NCI-H82 treated with DMSO at 0.1 percent for 48 hours (cell line): Measurements from ENCODE around the gene MT1E.
"Not testable (repeated sequence)": the region's sequence is repeated elsewhere in the genome, so short reads cannot be mapped to it uniquely, and the experiment has no call there.

ENCODE experiments used
- DNase-seq: peaks from one replicate; lab custom pipeline; 2025; ENCODE audit not compliant: unreplicated experiment; lab: John Stamatoyannopoulos, UW

Gene MT1E

DNA sequence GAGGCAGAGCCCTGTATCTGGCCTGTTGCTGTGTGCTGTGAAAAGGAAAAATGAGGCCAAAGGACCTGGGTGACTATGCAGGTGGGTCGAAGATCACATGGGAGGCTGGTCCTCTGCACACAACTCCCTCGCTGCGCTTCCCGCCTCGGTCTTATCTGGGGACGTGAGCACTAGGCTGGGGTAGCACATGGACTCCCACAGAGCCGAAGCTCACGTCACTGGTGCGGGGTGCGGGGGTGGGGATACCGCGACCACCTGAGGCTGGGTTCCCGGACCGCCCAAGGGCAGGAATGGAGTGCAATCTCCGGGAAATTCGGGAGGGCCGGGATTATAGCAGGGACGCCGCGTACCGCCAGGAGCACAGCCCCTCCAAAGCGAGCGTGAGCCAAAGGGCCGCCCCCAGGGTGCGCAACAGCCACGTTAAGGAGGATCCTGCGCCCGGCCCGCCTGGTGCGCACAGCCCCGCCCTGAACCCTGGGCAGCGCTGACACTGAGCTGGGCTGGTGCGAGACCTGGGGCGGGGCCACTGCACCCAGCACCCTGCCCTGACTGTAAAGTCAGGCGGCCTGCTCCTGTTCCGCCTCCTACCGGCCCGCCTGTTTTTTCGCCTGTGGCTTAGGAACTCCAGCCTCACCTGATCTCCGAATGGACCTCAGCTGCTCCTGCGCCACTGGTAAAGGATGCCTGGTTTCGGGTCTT lies 17.6 kb downstream of the MT1E start:
- DNase-seq, result no peak

DNA sequence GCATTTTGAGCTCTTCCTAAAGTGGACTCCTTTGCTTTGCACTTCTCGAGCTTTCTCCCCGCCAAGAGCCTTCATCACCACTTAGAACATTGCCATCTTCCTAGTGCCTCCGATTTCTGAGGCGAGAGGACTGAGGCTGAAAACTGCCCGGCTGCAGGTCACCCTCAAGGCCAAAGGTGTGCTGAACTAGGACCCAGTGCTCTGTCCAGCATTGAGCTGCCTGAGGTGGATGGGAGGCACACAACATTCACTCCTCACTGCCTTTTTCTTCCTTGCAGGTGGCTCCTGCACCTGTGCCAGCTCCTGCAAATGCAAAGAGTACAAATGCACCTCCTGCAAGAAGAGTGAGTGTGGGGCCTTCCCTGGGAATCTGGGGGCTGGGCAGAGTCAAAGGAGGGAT lies 18.3 kb downstream of the MT1E start:
- no peak for DNase-seq

DNA sequence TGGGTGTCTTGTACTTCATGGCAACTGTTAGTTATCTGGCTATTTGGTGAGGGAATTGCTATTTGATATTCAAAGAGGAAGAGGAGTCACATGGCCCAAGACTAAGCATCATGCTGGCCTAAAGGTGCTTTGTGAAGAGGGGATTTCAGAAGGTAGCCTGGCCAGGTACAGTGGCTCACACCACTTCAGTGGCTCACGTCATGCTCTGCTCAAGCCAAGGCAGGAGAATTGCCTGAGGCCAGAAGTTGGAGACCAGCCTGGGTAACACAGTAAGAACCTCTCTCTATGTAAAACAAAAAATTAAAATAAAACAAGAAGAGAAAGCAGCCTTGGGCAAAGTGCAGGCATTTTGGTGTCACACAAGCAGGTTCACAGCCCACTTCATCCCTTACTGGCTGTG lies 19.7 kb downstream of the MT1E start:
- no peak for DNase-seq

DNA sequence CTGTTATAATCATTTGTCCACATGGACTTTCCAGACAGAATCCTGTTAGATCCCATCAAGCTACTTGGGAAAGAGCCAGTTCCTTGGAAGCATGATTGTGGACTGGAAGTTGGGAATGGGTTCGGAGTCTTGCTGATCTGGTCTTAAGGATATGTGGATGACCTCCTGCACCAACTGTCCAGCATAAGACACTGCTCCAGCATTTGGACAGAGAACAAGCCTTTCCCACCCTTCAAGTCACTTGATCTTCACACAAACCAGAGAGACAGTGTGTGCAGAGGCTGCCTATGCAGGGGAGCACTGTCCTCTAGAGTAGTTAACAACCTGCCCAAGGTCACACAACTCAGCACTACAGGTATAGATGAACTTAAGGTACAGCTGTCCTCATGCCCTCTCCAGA lies 20.3 kb downstream of the MT1E start:
- DNase-seq, result no peak

DNA sequence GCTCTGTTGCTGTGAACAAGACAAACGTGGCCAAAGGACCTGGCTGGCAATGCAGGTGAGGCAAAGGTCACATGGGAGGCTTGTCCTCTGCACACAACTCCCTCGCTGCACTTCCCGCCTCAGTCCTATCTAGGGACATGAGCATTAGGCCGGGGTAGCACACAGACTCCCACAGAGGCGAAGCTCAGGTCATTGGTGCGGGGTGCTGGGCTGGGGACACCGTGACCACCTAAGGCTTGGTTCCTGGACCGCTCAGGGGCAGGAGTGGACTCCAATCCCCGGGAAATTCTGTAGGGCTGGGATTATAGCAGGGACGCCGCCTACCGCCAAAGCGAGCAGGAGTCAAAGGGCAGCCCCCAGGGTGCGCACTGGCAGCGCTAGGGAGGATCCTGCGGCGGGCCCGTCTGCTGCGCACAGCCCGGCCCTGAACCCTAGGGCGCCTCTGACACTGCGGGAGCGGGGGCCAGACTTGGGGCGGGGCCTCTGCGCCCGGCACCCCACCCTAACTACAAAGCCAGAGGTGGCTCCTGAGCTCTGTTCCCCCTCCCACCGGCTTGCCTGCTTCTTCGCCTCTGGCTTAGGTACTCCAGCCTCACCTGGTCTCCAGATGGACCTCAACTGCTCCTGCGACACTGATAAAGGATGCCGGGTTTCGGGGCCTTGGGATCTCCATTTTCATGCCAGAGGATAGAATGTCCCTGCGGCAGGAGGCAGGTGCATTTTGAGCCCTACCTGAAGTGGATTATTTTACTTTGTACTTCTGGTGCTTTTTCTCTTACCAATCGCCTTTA lies 22.3 kb downstream of the MT1E start:
- DNase-seq, result no peak

DNA sequence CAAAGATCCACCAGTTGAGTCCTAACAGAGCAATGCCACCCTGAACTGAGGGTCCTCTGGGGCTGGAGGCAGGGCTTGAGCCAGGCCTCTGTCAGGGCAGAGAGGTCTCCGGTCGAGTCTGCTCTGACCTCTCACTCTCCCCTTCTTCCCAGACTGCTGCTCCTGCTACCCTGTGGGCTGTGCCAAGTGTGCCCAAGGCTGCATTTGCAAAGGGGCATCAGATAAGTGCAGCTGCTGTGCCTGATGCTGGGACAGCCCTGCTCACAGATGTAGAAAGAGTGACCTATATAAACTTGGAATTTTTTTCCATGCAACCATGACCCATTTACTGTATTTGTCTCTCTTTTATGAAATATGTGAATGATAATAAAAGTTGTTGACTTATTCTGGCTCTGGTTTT lies 23.7 kb downstream of the MT1E start:
- no peak for DNase-seq

DNA sequence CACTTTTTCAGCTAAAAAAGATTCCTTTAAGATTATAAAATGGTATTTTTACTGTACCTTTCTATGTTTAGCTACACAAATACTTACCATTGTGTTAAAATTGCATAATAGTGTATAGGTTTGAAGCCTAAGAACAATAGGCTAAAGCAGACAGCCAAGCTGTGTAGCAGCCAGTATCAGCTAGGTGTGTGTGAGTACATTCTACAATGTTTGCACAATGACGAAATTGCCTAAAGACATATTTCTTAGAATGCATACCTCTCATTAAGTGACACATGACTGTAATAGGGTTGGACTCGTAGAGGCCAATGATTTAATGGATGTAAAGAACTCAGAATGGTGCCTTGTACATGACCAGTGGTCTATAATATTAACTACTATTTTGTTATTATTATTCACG lies 24.2 kb downstream of the MT1E start:
- no peak for DNase-seq

DNA sequence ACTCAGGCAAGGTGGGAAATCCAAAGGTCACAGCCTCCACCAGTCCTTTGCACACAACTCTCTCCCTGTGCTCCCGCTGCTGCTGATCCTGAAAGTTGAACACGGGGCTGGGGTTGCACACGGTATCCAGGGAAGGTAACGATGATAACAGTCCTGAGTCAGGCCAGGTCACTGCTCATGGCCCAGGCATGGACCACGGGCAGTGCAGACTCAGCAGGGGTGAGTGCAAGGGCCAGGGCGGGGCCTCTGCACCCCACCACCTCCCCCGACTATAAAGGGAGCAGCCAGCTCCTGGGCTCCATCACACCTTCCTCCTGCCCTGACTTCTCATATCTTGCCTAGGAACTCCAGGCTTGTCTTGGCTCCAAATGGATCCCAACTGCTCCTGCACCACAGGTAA lies 26.0 kb downstream of the MT1E start, which contains the start of gene MT1B:
Gene MT1B, plus strand, starts transcription at position 301 of the 400 bp plus-strand sequence. Its CDS starts 68 bp downstream, at position 369.
- DNase-seq, result no peak

DNA sequence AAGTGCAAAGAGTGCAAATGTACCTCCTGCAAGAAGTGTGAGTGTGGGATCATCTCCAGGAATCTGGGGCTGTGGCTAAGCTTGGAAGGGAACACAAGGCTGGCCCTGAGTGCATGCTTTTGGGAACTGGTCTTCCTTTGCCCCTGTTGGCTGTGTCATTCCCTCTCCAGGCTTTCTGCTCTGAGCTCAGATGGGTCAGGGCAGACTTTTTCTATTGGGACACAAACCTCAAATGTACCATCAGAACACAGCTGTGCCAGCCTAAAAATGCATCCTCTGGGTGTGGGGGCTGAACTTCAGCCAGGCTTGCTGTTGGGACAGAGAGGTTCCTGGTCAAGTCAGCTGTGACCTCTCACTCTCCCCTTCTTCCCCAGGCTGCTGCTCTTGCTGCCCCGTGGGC lies 27.0 kb downstream of the MT1E start:
- no peak for DNase-seq

DNA sequence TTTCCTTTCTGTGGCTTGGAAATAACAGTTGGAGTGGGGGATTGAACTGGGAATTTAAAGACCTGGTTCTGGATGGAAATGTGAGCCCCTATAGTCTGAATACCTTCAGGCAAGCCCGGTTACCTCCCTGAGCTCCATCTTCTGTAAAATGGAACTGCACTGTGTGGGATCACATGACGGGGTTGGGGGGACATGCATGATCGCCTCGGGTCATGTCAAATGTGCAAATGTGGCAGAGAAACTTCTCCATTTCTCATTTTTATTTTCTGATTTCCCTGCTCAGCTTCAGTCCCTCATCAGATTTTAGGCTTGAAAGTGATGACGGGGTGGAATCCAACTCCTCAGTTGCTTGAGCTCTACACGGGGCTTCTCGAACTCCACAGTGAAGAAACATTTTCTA lies 27.6 kb downstream of the MT1E start:
- no peak for DNase-seq

DNA sequence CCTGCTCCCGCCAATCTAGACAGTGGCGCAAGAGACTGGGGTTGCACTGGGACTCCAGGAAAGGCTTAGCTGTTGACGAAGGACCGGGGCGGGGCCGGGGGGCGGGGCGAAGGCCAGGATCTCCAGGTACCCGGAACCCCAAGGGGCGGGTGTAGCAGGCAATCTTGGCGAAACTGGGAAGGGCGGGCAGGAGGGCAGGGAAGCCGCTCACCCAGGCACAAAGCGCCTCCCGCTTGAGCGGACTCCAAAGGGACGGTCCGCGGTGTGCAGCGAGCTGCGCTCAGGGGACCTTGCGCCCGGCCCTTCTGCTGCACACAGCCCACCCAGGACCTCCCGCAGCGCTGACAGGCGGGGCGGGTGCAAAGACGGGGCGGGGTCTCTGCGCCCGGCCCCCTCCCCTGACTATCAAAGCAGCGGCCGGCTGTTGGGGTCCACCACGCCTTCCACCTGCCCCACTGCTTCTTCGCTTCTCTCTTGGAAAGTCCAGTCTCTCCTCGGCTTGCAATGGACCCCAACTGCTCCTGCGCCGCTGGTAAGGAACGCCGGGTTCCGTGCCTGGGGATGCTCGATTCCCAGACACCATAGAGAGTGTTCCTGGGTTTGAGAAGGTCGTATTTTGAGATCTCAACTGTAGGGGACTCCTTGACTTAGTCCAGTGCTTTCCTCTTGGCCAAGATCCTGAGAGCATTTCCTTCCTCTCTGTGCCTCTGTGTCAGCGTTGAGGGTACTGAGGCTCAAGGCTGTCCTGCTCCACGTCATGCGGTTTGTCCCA lies 32.2 kb downstream of the MT1E start, which contains the start of gene MT1F:
Gene MT1F, plus strand, starts transcription at position 405 of the 772 bp plus-strand sequence. Its CDS starts 100 bp downstream, at position 505.
- peak; percentile 8 for DNase-seq

DNA sequence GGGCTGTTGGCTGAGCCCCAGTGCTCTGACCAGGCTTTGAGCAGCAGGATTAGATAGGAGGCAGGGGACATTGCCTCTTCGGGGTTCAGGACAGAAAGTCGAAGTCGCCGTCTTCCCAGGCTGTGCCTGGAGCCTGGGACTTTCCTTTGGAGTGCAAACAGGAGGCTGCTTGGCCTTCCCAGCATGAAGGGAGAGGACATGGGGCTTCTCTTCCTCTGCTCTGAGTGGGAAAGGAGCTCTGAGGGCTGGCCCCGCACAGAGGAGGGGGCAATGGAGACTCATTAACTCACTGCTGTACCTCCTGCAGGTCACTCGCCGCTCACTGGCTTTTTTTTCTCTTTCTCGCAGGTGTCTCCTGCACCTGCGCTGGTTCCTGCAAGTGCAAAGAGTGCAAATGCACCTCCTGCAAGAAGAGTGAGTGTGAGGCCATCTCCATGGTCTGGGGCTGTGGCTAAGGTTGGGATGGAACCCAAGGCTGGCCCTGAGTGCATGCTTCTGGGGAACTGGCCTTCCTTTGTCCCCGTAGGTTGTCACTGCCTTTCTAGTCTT lies 32.8 kb downstream of the MT1E start:
- DNase-seq, result no peak

DNA sequence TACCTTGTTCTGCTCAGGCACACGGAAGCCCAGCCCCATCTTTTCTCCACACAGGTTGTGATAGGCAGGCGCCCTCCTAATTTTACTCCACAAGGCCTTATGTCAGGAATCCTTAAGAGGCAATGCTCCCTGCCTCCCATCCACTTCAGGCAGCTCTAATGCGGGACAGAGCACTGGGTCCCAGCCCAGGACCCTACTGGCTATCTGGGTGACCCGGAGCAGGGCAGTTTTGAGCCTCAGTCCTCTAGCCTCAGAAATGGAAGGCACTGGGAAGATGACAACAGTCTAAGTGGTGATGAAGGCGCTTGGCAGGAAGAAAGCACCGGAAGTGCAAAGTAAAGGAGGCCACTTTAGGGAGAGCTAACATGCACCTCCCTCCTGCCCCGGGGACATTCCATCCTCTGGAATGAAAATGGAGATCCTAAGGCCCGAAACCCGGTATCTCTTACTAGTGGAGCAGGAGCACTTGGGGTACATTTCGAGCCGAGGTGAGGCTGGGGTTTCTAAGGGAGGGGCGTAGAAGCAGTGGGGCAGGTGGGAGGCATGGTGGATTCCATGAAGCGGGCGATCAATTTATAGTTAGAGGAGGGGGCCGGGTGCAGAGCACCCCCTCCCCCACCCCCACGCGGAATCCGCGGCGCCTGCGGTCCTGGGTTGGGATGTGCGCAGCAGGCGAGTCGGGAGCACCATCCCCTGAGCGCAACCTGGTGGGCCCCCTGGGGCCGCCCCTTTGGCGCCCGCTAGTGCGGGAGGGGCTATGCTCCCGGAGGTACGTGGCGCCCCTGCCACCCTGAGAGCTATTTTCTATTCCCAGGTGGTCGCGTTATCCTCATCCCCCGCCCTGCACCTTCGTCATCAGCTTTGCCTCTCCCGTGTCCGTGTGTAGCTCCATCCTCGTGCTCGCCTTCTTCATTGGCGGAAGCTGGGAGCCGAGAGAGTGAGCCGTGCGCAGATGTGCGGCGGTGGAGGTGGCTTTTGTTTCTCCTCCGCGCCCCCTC lies 37.1 kb downstream of the MT1E start:
- DNase-seq, result no peak

DNA sequence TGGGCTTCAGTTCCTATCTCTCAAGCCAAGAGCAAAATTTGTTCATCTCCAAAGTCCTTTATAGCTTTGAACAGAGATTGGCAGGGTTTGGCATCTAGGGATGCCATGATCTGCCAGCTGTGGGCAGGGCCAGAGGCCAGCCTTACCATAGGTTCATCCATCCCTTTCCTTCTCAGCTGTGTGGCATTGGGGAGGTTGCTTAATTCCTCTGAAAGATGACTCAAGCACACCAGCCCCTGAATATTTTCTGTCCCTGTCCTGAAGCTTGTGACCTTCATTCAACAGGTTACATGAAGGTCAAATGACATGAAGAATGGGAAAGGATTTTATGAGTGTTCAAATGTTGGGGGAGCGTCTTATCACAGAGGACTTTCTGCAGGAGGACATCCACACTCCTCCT lies 38.9 kb downstream of the MT1E start:
- DNase-seq, result no peak

DNA sequence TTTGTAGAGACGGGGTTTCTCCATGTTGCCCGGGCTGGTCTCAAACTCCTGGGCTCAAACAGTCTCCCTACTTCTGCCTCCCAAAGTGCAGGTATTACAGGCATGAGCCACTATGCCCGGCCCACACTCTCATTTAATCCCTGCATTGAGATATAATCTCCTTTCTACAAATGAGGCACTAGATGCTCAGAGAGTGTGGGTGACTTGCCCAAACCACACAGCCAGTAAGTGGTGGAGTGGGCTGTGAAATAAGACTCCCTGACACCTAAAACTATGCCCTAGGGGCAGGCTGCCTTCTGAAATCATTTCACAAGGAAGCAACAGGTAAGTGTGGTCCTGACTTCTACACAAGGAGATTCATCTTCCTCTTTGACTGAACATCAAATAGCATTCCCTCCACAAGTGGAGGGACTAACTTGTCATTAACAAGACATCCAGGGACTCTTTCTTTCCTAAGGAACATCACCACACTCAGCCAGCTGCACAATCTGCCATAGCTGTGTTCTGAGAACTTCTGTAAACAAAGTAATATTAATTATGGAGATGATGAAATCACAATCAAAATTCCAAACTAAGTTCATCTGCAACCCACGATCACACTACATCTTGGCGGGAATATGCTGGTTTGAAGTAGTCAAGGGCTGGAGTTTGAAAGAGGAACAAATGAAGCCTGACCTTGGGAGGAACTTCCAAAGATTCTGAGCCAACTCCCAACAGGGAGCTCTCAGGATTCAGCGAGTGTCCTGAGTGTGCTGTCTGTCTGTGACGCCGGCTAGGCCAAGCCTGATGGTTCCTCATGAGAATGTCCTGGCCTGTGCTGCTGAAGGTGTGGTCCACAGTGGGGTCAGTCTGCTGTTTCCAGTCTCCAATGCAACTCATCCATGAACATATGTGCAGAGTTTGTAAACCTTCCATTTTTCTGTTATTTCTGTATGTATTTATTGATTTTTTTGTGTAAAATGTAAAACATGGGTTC lies 40.0 kb downstream of the MT1E start:
- not testable (repeated sequence) for DNase-seq

DNA sequence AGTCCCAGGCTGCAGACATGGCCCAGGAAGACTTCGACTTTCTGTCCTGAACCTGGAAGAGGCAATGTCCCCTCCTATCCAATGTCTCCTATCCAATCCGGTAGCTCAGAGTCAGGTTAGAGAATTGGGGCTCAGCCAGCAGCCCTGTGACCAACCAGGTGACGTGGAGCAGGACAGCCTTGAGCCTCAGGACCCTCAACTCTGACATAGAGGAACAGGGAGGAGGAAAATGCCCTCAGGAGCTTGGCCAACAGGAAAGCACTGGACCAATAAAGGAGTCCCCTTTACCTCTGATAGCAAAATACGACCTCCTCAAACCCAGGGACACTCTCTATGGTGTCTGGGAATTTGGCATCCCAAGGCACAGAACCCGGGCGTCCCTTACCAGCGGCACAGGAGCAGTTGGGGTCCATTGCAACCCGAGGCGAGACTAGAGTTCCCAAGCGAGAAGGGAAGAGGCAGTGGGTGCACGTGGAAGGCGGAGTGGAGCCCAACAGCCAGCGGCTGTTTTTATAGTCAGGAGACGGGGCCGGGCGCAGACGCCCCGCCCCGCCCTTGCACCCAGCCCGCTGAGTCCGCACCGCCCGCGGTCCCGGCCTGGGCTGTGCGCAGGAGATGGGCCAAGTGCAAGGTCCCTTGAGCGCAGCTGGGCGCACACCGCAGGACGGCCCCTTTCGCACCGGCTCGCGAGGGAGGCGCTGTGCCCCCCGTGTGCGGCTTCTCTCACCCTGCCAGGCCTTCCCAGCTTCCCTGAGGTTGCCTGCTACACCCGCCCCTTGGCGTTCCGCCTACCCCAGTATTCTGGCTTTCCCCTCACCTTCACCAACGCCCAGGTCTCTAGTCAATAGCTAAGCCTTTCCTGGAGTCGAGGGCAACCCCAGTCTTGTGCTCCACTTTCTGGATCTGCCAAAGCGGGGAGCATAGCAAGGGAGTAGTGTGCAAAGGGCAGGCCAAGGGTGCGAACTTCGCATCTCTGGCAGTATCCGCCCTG lies 42.3 kb downstream of the MT1E start, which contains the start of gene MT1G:
Gene MT1G, minus strand, starts transcription at position 485 of the 991 bp plus-strand sequence. Its CDS starts 72 bp downstream, at position 413.
- DNase-seq, result no peak

DNA sequence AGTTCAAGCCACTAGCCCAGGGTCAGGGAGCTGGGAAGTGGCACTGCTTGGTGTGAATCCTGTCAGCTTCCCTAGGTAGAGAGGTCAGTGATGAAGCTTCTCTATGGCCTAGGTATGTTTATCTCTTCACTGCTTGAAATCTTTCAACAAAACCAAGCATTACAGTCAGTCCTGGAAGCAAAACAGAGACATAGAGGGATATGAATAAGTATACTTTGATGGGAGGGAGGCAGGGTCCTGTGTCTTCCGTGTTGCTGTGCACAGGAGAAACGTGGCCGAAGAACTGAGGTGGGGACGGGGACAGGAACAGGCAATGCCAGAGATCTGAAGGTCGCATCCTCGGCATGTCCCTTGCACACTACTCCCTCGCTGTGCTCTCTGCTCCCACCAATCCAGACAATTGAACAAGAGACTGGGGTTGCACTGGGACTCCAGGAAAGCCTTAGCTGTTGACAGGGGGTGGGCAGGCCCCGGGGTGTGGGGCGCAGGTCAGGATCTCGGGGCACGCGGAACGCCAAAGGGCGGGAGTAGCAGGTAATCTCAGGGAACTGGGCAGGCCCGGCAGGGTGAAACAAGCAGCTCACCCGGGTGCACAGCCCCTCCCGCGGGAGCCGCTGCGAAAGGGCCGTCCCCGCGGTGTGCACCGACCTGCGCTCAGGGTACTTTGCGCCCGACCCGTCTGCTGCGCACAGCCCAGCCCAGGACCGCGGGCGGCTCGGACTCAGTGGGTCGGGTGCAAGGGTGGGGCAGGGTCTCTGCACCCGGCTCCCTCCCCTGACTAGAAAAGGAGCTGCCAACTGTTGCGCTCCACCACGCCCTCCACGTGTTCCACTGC lies 43.6 kb downstream of the MT1E start, which contains the start of gene MT1H:
Gene MT1H, plus strand, starts transcription at position 810 of the 835 bp plus-strand sequence. CDS start 71 bp downstream, outside the sequence.
- no peak for DNase-seq
